Effector CD4-positive, alpha-beta T cell (primary cell): ENCODE measurements around the gene GNAO1.
"Not testable (repeated sequence)": the region's sequence is repeated elsewhere in the genome, so short reads cannot be mapped to it uniquely, and the experiment has no call there.

Source experiments
- DNase-seq: peaks from one replicate; pipeline ENCODE4 v3.0.0-alpha.2; 2020

Gene GNAO1

GRCh38 chr16:56369202-56369601 lies 177.9 kb downstream of the GNAO1 start:
- DNase-seq, result no peak

GRCh38 chr16:56370185-56370874 lies 179.0 kb downstream of the GNAO1 start:
- DNase-seq, result no peak

GRCh38 chr16:56370875-56371659 lies 179.8 kb downstream of the GNAO1 start:
- no peak for DNase-seq

GRCh38 chr16:56371660-56371937 lies 180.3 kb downstream of the GNAO1 start:
- DNase-seq, result no peak

- DNase-seq, result no peak
Measured at GRCh38 chr16:56372013-56372634, 180.8 kb downstream of the GNAO1 start.

- no peak for DNase-seq
Measured at GRCh38 chr16:56373003-56373402, 181.7 kb downstream of the GNAO1 start.

GRCh38 chr16:56375792-56376191 lies 184.5 kb downstream of the GNAO1 start:
- DNase-seq, result not testable (repeated sequence)

- DNase-seq, result not testable (repeated sequence)
Measured at GRCh38 chr16:56379044-56379443, 187.8 kb downstream of the GNAO1 start.

- DNase-seq, result not testable (repeated sequence)
Measured at GRCh38 chr16:56380778-56381485, 189.6 kb downstream of the GNAO1 start.

- DNase-seq, result no peak
Measured at GRCh38 chr16:56382459-56382858, 191.2 kb downstream of the GNAO1 start.

GRCh38 chr16:56382901-56383355 lies 191.6 kb downstream of the GNAO1 start:
- DNase-seq, result no peak

- DNase-seq, result no peak
Measured at GRCh38 chr16:56384074-56384721, 192.9 kb downstream of the GNAO1 start.

GRCh38 chr16:56387396-56387795 lies 196.1 kb downstream of the GNAO1 start:
- no peak for DNase-seq

GRCh38 chr16:56388209-56388608 lies 196.9 kb downstream of the GNAO1 start:
- DNase-seq, result no peak

GRCh38 chr16:56389554-56389953 lies 198.3 kb downstream of the GNAO1 start:
- DNase-seq, result no peak

- DNase-seq, result not testable (repeated sequence)
Measured at GRCh38 chr16:56396724-56397123, 205.4 kb downstream of the GNAO1 start.

GRCh38 chr16:56399047-56399446 lies 207.8 kb downstream of the GNAO1 start:
- DNase-seq, result no peak

GRCh38 chr16:56399486-56399885 lies 208.2 kb downstream of the GNAO1 start:
- no peak for DNase-seq

- no peak for DNase-seq
Measured at GRCh38 chr16:56400458-56400857, 209.2 kb downstream of the GNAO1 start.

GRCh38 chr16:56401482-56401881 lies 210.2 kb downstream of the GNAO1 start:
- DNase-seq, result no peak

- DNase-seq, result no peak
Measured at GRCh38 chr16:56405977-56406672, 214.8 kb downstream of the GNAO1 start.
